IPS-20b (cell line): ENCODE measurements around the gene MAN2B2.

ENCODE experiments used
- H3K27ac ChIP-seq: one replicate; pipeline ENCODE4 v1.5.1; 2013; ENCODE audit warnings: low read length
- H3K27me3 ChIP-seq: 2 replicates; pipeline ENCODE4 v1.6.1; 2013; ENCODE audit warnings: mild to moderate bottlenecking, low read length, inconsistent platforms; ENCODE audit not compliant: insufficient read depth
- H3K36me3 ChIP-seq: 2 replicates; pipeline ENCODE4 v1.6.1; 2013; ENCODE audit warnings: low read depth, mild to moderate bottlenecking, inconsistent platforms, low read length, moderate library complexity; ENCODE audit not compliant: insufficient read depth
- H3K4me1 ChIP-seq: 2 replicates; pipeline ENCODE4 v1.6.1; 2013; ENCODE audit warnings: mild to moderate bottlenecking, control low read depth, inconsistent platforms, low read length, moderate library complexity; ENCODE audit not compliant: insufficient read depth
- H3K4me3 ChIP-seq: 2 replicates; pipeline ENCODE4 v1.5.1; 2013; ENCODE audit warnings: mild to moderate bottlenecking, low read length, inconsistent platforms
- H3K9ac ChIP-seq: 2 replicates; pipeline ENCODE4 v1.6.1; 2013; ENCODE audit warnings: low read depth, mild to moderate bottlenecking, inconsistent platforms, low read length, moderate library complexity
- H3K9me3 ChIP-seq: 2 replicates; pipeline ENCODE4 v1.6.1; 2013; ENCODE audit warnings: mild to moderate bottlenecking, low read depth, low read length, inconsistent platforms; ENCODE audit not compliant: insufficient read depth

Gene MAN2B2

DNA sequence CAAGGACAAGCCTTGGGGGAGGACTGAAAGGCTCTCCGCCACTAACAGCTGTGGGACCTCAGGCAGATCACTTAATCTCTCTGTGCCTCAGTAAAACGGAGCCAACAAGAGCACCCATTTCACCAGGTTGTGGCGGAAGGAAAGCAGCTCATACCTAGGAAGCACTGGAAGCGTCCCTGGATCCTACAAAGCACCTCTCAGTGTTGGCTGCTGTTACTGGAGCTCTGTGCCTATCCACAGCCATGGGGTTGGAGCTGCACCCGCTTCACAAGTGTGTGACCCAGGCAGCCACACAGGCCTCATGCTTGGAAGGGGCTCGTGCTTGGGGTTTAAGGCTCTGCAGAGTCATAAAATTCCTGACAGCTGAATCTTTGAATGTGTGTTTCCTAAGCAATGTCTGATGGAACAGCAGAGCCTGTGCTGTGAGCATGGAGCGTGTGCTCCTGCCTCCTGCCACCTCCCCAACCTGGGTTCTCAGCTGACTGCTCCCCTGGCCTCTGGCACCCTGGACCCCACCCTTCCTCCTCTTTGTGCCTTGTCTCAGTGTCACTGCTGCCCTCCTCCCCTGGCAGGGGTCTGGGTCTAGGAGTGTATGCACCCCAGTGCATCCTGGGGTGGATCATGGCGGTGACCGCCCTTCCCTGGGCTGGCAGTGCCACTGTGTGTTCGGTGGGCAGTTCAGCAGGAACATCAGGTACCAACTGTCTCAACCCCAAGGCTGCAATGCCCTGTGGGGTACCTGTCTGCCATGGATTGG lies 14.4 kb upstream of the MAN2B2 start:
- Histone ChIP-seq H3K36me3 (no peaks in the 10 kb centered on the region), H3K27me3 (peaks cover 96% of the 10 kb centered on the region), H3K9ac (no peak overlapping the region)

DNA sequence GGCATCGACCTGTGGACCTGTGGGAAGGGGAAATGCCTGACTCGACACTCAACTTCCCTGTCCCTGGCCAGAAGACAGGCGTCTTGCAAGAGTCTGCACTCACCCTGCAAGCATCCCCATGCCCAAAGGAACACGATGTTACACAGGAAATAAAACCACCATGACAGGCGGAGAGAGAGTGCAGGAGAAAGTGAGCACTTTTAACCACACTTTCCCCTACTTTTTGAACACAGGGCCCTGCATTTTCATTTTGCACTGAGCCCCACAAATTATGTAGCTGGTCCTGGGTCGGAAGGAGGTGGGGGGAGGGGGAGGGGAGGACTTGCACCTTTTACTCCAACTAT lies 13.8 kb upstream of the MAN2B2 start:
- Histone ChIP-seq H3K27ac (no peak overlapping the region), H3K9ac (no peak overlapping the region), H3K4me3 (no peak overlapping the region), H3K27me3 (peaks cover 97% of the 10 kb centered on the region), H3K4me1 (no peaks in the 10 kb centered on the region), H3K9me3 (no peaks in the 10 kb centered on the region), H3K36me3 (no peaks in the 10 kb centered on the region)

More for the DNA sequence above, 14.4 kb upstream of the MAN2B2 start:
- Histone ChIP-seq H3K27ac (no peak overlapping the region), H3K4me1 (no peaks in the 10 kb centered on the region), H3K4me3 (no peak overlapping the region), H3K9me3 (no peaks in the 10 kb centered on the region)

DNA sequence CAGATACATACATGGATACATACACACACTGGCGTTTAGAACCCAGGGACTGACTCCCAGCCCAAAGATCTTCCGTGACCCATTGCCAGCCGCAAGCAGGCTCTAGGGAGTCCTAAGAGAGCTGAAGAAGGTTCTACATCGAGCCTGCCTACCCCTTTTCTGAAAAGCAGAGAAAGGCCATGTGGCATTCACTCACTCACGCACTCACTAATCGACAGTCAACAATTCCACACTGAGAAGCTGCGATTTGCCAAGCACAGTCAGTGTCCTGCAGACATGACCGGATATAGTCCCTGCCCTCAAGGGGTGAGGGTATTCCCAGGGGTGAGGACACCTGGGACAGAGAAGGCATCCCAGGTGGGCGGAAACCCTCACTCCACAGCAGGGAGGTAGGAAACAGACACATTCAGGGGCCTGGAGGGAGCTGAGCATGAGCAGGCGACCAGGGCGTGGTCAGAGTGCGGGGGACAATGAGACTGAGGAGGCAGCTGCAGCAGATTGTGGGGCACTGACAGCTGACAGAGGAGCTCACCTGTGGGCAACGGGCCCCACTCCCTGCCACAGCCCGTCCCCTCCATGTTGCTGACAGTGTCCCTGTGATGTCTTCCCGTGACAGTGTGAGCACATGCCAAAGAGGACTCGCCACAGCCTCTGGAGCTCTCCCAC lies 13.2 kb upstream of the MAN2B2 start:
- H3K27me3 ChIP-seq, result peaks cover 97% of the 10 kb centered on the region
- no peaks in the 10 kb centered on the region for H3K9me3 ChIP-seq

DNA sequence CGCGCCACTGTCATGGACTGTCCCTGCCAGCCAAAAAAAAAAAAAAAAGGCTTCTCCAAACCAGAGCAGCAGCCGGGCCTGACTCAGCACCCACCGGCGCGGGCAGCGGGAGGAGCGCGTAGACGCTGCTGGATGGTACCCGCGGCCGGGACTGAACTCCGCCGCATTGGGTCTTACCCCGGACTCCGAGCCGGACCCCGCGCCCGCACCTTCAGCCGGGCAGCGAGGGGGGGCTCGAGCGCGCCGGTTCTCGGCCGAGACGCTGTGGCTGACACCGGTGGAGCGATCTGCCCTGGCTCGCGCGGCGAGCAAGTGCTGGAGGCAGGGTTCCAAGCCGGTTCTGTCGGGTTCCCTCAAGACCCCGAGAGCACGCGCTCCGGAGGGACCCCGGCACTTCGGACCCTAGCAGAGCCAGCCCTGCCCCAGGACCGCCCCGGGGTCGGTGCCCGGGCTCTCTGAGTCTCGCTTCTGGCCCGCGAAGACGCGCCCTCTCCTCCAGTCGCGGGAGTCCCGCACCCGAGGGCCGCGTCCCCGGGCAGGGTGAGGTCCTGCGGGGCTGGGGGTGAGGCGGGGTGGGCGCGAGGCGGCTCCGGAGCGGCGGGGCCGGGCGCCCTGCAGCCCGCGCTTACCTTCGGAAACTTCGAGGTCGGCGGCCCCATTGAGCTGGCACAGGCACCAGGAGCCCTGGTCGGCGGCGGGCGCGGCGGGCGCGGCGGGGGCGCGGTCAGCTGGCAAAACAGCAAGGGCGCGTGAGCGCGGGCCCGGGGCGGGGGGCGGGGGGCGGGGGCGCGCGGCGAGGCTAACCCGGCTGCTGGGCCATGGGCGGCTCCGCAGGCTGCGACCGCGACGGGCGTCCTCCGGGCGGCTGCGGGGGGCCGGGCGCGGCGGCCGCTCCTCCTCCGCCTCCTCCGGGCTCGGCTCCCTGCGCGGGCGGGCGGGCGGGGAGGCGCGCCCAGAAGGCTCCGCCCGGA lies 11.8 kb upstream of the MAN2B2 start:
- no peak overlapping the region for H3K27ac ChIP-seq
- H3K36me3 ChIP-seq, result no peaks in the 10 kb centered on the region
- H3K9me3 ChIP-seq, result no peaks in the 10 kb centered on the region
- peaks cover 92% of the 10 kb centered on the region for H3K27me3 ChIP-seq
- H3K4me1 ChIP-seq, result no peaks in the 10 kb centered on the region
- peak overlapping the region; percentile 51; the same call in 1 of the 2 replicates for H3K4me3 ChIP-seq
- no peak overlapping the region for H3K9ac ChIP-seq

More for the DNA sequence above, 13.2 kb upstream of the MAN2B2 start:
- Histone ChIP-seq H3K9ac (no peak overlapping the region), H3K4me3 (no peak overlapping the region), H3K36me3 (no peaks in the 10 kb centered on the region), H3K27ac (no peak overlapping the region), H3K4me1 (no peaks in the 10 kb centered on the region)

DNA sequence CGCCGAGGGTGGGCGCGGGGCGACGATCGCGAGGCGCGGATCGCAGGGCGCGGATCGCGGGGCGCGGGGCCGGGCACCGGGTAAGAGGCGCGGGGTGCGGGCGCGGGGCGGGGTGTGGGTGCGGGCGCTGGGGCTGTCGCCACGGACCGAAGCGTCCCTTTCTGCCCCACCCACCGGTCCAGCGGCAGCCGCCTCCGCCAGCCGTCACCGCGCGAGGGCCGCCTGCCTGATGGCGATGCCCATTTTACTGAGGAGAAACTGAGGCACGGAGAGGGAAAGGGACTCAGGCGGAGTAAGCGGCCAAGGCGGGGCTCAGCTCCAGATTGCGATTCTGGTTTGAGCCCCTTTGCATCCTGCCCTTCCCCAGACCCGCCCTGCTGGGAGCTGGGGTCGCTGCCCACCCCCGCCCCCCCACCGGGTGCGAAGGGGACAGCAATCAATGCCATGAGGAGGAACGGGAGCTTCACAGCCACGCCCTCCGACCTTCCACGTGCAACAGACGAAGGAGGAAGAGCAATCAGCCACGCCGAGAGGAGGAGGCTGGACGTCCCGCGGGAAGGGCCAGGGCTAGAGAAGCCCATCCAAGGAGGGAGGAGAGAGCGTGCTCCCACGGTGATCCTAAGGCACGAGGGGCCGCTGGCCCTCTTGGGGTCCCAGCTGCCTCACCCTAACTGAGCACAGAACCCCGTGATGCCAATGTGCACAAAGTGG lies 10.9 kb upstream of the MAN2B2 start:
- no peaks in the 10 kb centered on the region for H3K36me3 ChIP-seq
- no peak overlapping the region for H3K27ac ChIP-seq
- no peak overlapping the region for H3K4me3 ChIP-seq
- H3K4me1 ChIP-seq, result no peaks in the 10 kb centered on the region
- H3K9ac ChIP-seq, result no peak overlapping the region
- peaks cover 92% of the 10 kb centered on the region for H3K27me3 ChIP-seq
- no peaks in the 10 kb centered on the region for H3K9me3 ChIP-seq

DNA sequence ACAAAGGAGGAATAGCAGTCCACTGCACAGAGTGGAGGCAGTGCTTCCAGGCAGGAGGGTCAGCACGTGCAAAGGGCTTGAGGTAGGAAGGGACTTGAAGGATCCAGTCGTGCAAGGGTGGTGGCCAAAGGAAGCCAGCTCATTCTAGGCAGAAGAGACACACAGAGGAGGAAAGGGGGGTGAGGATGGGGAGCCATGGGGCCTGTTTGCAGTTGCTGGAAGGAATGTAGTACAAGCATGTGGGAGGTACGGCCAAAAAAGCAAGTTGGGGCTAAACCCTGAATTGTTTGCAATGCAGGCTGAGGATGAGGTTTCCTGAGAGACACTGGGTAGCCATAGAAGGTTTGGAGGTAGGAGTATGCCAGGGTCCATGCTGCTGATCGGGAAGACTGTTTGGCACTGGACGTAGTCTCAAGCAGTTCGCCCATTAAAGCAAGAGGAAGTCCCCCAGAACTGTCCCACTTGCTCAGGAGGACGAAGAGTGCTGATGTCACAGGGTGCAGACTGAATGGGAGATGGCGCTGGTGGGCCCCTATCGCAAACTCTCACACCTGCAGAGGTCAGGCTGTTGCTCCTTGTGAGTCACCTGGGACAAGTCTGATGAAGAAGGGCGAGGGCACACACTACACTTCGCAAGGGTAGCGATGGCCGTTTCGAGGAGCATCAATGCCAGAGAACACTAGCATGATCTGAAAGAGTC lies 9.1 kb upstream of the MAN2B2 start:
- Histone ChIP-seq H3K4me1 (no peaks in the 10 kb centered on the region), H3K27ac (no peak overlapping the region), H3K27me3 (peaks cover 86% of the 10 kb centered on the region)

DNA sequence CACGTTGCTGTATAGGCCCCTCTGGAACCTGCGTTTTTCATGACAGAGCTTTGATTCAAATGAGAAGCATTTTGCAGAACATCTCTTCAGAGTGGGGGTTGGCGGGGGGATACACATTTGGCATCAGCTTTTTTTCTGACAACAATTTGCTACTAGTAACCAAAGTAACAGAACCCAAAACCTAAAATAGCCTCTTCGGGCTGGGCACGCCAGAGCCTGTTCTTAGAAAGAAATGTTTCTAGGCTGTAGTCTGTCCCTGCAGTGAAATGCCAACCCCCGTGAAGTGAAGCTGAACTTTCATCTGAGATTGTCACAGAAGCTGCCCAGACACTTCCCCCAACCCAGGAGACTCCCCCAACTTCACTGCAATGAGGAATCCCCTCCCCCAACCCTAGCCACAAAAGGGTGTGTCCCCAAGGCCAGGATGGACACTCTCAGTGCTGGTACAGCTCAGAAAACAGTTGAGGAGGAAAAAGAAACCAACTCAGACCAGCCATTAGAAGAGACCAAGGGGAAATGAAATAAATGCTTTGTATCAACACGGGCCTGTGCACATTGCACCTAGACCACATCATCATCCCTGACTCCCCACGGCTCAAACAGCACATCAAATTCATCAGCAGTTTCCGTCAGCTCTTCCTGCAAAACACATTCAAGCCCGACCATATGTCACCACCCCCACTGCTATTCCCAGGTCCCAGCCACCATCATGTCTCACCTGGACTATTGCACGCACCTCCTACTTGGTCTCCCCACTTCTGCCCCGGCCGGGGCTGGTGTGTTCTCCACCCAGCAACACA lies 8.4 kb upstream of the MAN2B2 start:
- Histone ChIP-seq H3K27ac (no peak overlapping the region), H3K9me3 (no peaks in the 10 kb centered on the region), H3K27me3 (peaks cover 85% of the 10 kb centered on the region), H3K9ac (no peak overlapping the region), H3K4me1 (no peaks in the 10 kb centered on the region), H3K36me3 (no peaks in the 10 kb centered on the region), H3K4me3 (no peak overlapping the region)

More for the DNA sequence above, 9.1 kb upstream of the MAN2B2 start:
- H3K9ac ChIP-seq, result no peak overlapping the region
- no peaks in the 10 kb centered on the region for H3K36me3 ChIP-seq
- no peaks in the 10 kb centered on the region for H3K9me3 ChIP-seq
- H3K4me3 ChIP-seq, result no peak overlapping the region

DNA sequence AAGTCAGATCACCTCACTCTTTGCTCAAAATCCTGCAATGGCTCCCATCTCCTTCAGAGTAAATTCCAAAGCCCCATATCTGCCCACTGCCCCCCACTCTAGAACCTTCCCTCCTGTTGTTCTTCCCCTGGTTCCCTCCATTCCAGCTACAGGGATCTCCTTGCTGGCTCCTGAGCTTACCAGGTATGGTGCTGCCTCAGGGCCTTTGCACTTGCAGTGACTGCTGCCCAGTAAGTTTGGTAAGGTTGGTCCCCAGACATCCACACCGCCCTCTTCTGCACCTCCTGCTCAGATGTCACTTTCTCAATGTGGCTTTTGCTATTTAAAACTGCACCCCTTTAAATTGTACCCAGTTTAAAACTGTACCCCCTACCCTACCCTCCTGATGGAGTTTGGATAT lies 7.8 kb upstream of the MAN2B2 start:
- H3K4me1 ChIP-seq, result no peaks in the 10 kb centered on the region
- no peak overlapping the region for H3K4me3 ChIP-seq
- H3K9ac ChIP-seq, result no peak overlapping the region
- H3K9me3 ChIP-seq, result no peaks in the 10 kb centered on the region
- H3K27ac ChIP-seq, result no peak overlapping the region
- H3K27me3 ChIP-seq, result peaks cover 82% of the 10 kb centered on the region
- no peaks in the 10 kb centered on the region for H3K36me3 ChIP-seq

DNA sequence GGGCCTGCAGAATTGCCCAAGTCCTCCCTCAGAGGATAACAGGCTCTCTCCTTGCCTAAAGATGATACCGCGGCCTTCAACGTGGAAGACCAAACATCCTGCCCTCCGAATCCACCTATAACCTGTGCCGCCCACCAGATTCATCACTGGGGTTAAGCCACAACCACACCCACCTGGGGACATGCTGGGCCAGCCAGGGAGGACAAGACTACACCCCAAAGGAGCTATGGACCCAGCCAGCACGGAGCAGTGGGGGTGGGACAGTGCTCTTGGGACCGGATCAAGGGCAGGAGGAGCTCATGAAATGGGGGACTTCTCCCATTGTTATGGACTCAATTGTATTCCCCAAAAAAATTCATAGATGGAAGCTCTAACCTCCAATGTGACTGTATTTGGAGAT lies 6.8 kb upstream of the MAN2B2 start:
- Histone ChIP-seq H3K36me3 (no peaks in the 10 kb centered on the region), H3K4me1 (no peaks in the 10 kb centered on the region), H3K27me3 (peaks cover 80% of the 10 kb centered on the region), H3K9ac (no peak overlapping the region), H3K4me3 (no peak overlapping the region), H3K9me3 (no peaks in the 10 kb centered on the region), H3K27ac (no peak overlapping the region)

DNA sequence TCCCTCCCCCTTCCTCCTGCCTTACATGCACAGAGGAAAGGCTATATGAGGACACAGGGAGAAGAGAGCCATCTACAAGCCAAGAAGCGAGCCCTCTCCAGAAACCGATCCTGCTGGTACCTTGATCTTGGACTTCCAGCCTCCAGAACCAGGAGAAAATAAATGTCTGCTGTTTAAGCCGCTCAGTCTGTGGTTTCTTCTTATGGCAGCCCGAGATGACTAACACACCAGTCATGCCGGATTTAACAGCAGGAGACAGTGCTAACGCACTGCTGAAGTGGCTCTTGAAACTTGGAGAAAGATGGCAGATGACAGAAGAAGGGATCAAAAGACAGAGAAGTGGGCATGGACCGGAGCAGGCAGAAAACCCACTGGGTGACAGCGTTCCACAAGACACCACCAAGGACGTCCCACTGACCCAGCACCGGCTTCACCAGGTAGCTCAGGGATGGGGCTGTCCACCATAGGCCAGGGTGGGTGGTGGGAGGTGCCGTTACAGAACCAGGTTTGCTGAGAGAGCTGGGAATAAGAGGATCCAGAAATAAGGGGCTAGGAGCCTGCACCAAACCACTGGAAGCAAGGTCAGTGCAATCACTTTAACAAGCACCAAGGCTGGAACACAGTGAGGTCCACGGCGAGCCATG lies 6.2 kb upstream of the MAN2B2 start:
- H3K4me1 ChIP-seq, result no peaks in the 10 kb centered on the region

More for the DNA sequence above, 6.2 kb upstream of the MAN2B2 start:
- no peak overlapping the region for H3K9ac ChIP-seq
- H3K27me3 ChIP-seq, result peaks cover 83% of the 10 kb centered on the region
- no peak overlapping the region for H3K27ac ChIP-seq
- no peak overlapping the region for H3K4me3 ChIP-seq
- H3K36me3 ChIP-seq, result no peaks in the 10 kb centered on the region
- H3K9me3 ChIP-seq, result no peaks in the 10 kb centered on the region
